Measurements from ENCODE around the gene CLSTN2. TPM values are rescaled to one million over a fixed set of nuclear protein-coding genes. Genes with fewer than 3 reads are reported as not detected.

CLSTN2 gene
- total and polyA plus RNA-seq, 2 of the 8 experiments (the other 6 are each of a cell fraction or from before 2014, with no cell fraction given): 0.39 to 0.52 TPM

GRCh38 chr3:139948898-139949297 is 13.9 kb downstream of the CLSTN2 start (continued):
- TF ChIP-seq EZH2 (IDR thresholded peaks at IDR 0.05; ENCODE audit: low read depth, low read length, severe bottlenecking) (no peak), SP1 (IDR thresholded peaks at IDR 0.05; ENCODE audit: low read depth, low read length) (no peak)
- TF ChIP-seq, protein P1, sequence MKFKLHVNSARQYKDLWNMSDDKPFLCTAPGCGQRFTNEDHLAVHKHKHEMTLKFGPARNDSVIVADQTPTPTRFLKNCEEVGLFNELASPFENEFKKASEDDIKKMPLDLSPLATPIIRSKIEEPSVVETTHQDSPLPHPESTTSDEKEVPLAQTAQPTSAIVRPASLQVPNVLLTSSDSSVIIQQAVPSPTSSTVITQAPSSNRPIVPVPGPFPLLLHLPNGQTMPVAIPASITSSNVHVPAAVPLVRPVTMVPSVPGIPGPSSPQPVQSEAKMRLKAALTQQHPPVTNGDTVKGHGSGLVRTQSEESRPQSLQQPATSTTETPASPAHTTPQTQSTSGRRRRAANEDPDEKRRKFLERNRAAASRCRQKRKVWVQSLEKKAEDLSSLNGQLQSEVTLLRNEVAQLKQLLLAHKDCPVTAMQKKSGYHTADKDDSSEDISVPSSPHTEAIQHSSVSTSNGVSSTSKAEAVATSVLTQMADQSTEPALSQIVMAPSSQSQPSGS (IDR thresholded peaks at IDR 0.05; ENCODE audit: low read length): no peak

Measured in H1 (cell line).